ENCODE data around the gene CXCL1. TPM values are rescaled to one million over a fixed set of nuclear protein-coding genes. Genes with fewer than 3 reads are reported as not detected.

The CXCL1 gene
- total RNA-seq: 1 to 10 TPM in 2 of 4 donors, under 1 TPM in 2; 0.89 to 1.6 (median 1.3) TPM

GRCh38 chr4:73869130-73870055 lies at the start of gene CXCL1:
Gene CXCL1 (plus strand): TSS chr4:73869393. CDS start chr4:73869471, 78 bp downstream.
- TF ChIP-seq CTCF (IDR thresholded peaks at IDR 0.05) (no peak), POLR2A (IDR thresholded peaks at IDR 0.05) (no peak)
- DNase-seq (ENCODE audit: low spot score in 2 of 2): no peak
- peak within 1 kb of the TSS; percentile 26 for H3K4me3 ChIP-seq (ENCODE audit: low read depth, poor library complexity, severe bottlenecking)
- WGBS, 2 donors: 9 to 13% methylated on average over 35 to 43 of the region's 61 CpGs
- intact Hi-C loops (cut with DNase I; ENCODE audit: low total_unique reads): no loop called here

GRCh38 chr4:73821325-73821724 lies 47.9 kb upstream of the CXCL1 start:
- intact Hi-C loops (cut with DNase I; ENCODE audit: low total_unique reads): no loop called here
- 87 to 92% methylated on average over 4 of the region's 4 CpGs for WGBS, 2 donors

GRCh38 chr4:73822389-73822788 lies 46.8 kb upstream of the CXCL1 start:
- intact Hi-C loops (cut with DNase I; ENCODE audit: low total_unique reads): no loop called here
- no peak overlapping the region for H3K4me3 ChIP-seq (ENCODE audit: low read depth, poor library complexity, severe bottlenecking)

More at GRCh38 chr4:73821325-73821724, 47.9 kb upstream of the CXCL1 start:
- H3K4me3 ChIP-seq (ENCODE audit: low read depth, poor library complexity, severe bottlenecking): no peak overlapping the region
- no peak for TF ChIP-seq POLR2A (IDR thresholded peaks at IDR 0.05)
- TF ChIP-seq CTCF (IDR thresholded peaks at IDR 0.05): no peak
- DNase-seq (ENCODE audit: low spot score in 2 of 2): no peak

GRCh38 chr4:73822812-73823504 lies 46.2 kb upstream of the CXCL1 start:
- H3K4me3 ChIP-seq (ENCODE audit: low read depth, poor library complexity, severe bottlenecking): no peak overlapping the region
- DNase-seq (ENCODE audit: low spot score in 2 of 2): no peak
- intact Hi-C loops (cut with DNase I; ENCODE audit: low total_unique reads): no loop called here
- TF ChIP-seq POLR2A (IDR thresholded peaks at IDR 0.05) (no peak), CTCF (IDR thresholded peaks at IDR 0.05) (no peak)

More at GRCh38 chr4:73822389-73822788, 46.8 kb upstream of the CXCL1 start:
- DNase-seq (ENCODE audit: low spot score in 2 of 2): no peak
- 84 to 86% methylated on average over 3 of the region's 3 CpGs for WGBS, 2 donors
- TF ChIP-seq POLR2A (IDR thresholded peaks at IDR 0.05) (no peak), CTCF (IDR thresholded peaks at IDR 0.05) (no peak)

GRCh38 chr4:73823760-73824159 lies 45.4 kb upstream of the CXCL1 start:
- TF ChIP-seq POLR2A (IDR thresholded peaks at IDR 0.05): no peak
- TF ChIP-seq CTCF (IDR thresholded peaks at IDR 0.05): no peak
- intact Hi-C loops (cut with DNase I; ENCODE audit: low total_unique reads): no loop called here
- H3K4me3 ChIP-seq (ENCODE audit: low read depth, poor library complexity, severe bottlenecking): no peak overlapping the region
- DNase-seq (ENCODE audit: low spot score in 2 of 2): no peak

Data from lower leg skin (tissue), 4 donors.